Fibroblast of peridontal ligament (primary cell): ENCODE data around the gene MFNG.

Source experiments
- DNase-seq: peaks from one replicate; pipeline ENCODE4 v3.0.0-alpha.2; 2010; ENCODE audit errors: extremely low read depth

Gene MFNG

DNA sequence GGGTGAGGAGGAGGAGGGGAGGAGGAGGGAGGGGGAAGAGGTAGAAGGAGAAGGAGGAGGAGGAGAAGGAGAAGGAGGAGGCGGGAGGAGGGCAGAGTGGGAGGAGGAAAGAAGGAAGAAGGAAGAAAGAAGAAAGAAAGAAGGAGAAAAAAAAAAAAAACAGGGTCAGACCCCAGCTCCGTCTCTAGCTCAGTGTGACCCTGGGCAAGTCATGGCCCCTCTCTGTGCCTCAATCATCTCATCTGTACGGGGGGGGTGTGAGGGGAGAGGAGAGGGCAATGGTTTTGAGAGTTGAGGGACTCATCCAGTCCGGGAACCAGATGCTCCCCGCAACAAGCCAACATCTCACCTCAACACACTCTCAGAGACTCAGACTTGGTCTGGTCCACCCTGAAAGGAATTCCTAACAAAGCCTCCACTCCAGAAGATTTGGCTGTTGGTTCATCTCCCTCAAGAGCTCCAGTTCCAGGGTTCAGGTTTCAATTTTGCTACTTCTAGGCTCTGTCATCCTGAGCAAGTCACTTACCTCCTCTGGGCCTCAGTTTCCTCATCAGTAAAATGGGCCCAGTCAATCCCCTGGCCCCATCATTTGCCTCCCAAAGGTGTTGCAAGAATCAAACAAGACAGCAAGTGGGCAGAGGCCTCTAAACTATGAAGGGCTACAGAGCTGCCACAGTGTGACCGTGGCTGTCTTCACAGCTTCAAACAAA, 25.4 kb upstream of the MFNG start:
- DNase-seq = peak; percentile 17

- DNase-seq = no peak
Measured at GRCh38 chr22:37510091-37510490, 23.9 kb upstream of the MFNG start.

- no peak for DNase-seq
Measured at GRCh38 chr22:37509059-37509860, 23.1 kb upstream of the MFNG start.

GRCh38 chr22:37508431-37508992, 22.3 kb upstream of the MFNG start:
- no peak for DNase-seq

DNA sequence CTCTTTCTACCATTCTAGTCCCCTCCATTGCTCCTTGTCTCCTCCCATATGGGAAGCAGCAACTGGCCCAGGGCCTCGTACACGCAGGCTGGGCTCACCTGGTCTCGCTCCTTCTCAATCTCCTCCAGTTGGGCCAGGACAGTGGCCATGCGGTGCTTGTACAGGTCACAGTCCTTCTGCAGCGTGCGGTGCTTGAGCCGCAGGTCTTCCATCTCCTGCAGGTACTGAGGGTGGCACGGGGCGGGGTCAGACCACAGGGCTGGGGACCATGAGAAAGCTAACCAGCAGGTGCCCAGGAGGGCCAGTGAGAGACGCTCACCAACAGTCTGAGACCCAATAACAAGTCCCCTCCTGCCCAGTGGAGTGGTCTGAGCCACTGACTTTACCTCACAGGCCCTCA, 21.5 kb upstream of the MFNG start:
- no peak for DNase-seq

DNA sequence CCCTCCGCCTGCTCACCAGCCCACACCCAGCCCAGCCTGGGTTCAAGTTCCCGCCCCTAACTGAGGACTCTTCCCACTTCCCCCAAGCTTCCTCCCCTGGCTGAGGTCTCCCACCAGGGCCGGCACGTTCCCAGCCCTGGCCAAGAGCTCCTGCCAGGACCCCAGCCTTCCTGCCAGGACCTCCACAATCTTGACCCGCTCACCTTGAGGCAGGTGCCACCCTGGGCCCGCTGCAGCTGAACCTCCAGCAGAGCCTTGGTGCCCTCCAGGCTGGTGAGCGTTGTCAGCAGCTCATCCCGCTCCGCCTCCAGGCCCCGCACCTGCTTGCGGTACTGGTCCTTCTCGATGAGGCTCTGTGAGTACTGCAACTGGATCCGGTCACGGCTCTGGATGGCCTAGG, 19.8 kb upstream of the MFNG start:
- no peak for DNase-seq

GRCh38 chr22:37505565-37505964, 19.4 kb upstream of the MFNG start:
- DNase-seq = no peak

GRCh38 chr22:37504964-37505363, 18.8 kb upstream of the MFNG start:
- no peak for DNase-seq

DNA sequence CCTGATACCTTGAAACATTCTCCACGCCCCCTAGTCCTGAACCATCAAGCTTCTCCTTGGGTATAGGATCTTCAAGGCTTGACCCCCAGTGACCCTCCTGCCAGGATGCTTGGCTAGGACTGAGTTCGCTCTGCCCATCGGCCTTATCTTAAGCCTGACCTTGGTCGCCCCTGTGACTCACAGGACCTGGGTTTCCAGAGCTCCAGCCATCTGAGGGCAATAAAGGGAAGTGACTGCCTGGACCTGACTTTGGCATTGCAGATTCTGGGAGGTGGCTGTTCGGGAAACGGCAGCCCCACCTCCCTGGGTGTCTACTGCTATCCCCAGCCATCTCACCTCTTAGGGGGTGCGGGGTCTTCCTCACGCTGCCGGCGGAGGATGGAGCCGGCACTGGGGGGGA, 17.7 kb upstream of the MFNG start:
- no peak for DNase-seq

DNA sequence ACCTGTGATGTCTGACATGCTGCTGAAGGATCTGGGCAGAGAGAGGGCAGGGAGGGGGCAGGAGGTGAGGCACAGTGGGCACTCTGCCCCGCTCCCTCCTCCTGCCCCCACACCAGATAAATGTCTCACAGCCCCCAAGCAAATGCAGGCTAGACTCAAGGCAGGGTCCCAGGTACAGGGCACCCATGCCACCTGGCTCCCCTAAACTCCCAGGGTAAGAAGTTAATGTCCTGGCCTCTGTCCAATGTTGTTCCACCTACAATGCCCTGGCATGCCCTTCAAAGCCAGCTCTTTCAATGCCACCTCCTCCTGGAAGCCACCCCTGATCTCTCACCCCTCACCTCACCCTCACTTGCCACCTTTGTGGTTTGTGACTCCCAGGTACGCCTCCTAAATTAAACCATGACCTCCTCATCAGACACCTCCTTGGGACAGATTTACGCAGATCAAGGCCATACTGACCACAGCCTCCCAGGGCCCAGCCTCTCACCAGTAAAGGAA, 17.0 kb upstream of the MFNG start:
- no peak for DNase-seq

- DNase-seq = no peak
Measured at GRCh38 chr22:37502342-37503182, 16.4 kb upstream of the MFNG start.

DNA sequence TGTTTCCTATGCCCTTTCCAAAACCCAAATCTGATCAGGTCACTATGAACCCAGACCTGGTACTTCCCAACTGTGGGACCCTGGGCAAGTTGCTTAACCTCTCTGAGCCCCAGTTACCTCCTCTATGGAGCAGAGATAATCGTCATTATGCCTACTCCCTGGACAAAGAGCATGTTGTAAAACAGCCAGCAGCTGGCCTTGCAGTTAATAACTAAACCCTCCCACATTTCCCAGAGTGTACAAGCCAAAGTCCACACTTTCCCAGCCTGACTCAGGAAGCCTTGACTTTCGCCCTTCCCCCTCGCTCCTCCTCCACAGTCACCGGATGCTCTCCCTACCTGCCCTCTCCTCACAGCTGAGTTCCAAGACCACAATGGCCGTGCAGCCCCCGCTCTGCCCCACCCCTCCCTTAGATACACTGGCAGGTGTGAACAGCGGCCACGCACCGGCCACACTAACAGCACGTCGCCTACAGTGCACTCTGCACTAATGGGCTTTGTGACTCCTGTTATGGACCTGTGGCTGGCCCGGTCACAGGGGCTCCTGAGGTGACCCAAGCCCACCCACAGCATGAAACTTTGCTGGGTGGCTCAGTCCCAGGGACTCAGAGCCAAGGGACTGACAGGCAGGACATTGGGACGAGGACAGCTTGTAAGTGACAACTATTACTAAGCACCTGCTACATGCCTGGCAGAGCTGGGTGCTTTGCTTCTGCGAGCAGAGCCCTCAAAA, 15.6 kb upstream of the MFNG start:
- DNase-seq = peak; percentile 74

DNA sequence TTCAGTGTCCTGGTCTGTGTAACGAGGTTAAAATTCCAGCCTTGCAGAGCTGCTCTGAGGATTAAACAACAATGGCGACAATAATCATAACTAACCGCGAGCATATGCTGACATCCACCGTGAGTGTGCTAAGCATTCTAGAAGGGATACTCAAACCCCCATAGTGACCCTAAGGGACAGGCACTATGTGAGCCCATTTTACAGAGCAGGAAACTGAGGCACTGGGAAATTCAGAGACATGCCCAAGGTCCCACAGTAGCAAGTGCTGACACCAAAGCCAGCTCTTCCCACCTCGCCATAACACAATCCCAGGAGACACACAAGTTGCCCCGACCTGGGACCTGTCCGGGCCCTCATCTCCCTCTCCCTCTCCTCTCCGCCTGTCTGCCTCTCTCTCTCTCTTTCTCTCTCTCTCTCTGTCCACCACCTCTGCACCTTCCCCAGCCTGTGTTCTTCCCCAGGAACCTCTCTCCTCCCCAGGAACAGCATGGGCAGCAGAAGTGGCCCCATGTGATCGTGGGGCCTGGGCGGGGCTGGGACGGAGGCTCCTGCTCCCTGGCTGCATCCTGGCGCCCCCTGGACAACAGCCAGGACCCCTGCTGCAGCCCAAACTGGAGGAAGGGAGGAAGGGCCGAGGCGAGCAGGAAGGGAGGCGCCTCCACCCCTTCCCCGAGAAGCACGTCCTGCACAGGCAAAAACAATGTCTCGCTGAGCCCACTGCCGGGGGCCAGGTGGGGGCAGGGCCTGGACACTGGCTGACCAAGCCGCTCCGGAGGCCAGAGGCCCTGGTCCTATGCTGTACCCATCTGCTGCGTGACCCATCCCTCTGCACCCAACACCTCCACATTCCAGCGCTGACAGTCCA, 14.8 kb upstream of the MFNG start:
- no peak for DNase-seq

DNA sequence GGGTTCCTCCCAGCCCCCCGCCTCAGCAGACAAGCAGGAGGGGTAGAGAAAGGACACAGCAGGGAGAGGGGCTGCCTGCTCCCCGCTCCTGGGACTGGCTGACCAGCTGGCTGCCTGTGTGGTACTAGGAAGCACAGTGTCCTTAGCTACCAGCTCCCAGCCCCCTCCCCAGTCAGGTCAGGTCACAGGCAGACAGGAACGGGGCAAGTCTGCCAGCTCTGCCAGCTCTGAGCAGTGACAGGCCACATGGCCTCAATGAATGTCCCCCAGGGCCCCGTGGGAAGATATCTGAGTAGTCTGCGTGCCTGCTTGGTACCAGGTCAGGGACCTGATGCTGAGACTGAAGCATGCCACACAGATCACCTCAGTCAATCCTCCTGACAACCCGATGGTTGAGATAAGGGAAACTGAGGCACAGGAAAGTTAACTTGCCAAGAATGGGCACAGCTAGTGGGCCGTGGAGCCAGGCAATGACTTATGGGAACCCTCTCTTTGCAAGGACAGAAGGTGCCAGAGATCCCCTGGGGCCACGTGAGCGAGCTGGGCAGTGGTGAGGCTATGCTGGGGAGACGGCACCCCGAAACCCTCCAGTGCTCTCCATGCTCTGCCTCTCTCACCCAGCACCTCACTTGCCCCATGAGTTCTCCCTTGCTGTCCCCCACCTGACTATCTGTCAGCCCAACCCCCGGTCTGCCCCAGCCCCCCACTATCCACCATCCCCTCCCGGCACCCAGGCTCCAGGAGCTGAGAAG, 13.8 kb upstream of the MFNG start:
- DNase-seq = no peak

- no peak for DNase-seq
Measured at GRCh38 chr22:37499027-37499707, 13.0 kb upstream of the MFNG start.

GRCh38 chr22:37498289-37498909, 12.2 kb upstream of the MFNG start:
- DNase-seq = no peak

DNA sequence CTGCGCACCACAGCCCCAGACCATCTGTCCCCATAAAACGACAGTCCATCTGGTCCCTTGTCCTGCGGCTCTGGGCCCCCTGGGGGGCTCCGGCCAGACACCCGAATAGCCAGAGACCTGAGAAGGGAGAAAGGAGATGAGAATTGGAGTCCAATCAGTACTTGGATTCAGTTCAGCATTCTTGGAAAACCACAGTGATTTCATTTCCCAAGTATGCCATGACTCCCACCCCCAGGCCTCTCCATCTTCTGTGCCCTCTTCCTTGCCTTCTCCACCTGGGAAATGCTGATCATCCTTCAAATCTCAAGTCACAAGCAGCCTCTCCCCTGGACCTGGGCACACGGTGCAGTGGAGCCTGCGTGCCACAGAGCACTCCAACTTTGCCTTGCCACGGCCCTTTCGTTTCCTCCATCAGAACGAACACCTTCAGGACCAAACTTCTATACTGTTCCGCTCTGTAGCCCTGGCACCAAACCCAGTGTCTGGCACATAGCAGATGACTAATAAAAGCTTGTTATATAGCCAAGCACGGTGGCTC, 10.9 kb upstream of the MFNG start:
- DNase-seq = peak; percentile 92

DNA sequence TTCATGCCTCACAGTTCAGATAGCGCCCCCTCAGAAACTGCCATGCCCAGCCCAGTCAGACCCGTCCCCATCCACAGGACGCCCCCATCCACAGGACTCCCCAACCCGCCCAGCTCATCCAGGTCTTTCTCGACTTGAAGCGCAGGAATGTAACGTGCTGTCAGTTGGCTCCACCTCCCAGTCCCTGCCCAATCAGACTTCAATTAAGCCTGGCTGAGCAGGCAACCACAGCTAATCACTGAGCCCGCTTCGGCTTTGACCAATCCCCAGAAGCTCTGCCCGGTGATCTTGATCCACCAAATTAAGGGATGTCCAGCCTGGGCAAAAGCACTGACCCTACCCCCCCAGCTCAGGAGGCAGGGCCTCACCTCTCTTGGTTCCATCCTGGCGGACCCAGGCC, 10.5 kb upstream of the MFNG start:
- peak; percentile 54 for DNase-seq
